22Rv1 (cell line): Measurements from ENCODE around the gene TIGIT.

Source experiments
- ZFX ChIP-seq: fragments of 450-650 bp; IDR thresholded peaks from 2 replicates; pipeline ENCODE4 v1.6.1; 2017; ENCODE audit warnings: antibody characterized with exemption, borderline replicate concordance
- TF ChIP-seq, protein P1 (sequence below): fragments of 450-650 bp; IDR thresholded peaks from 2 replicates; pipeline ENCODE4 v1.5.1; 2017; ENCODE audit warnings: mild to moderate bottlenecking

- TF ChIP-seq, protein P1, sequence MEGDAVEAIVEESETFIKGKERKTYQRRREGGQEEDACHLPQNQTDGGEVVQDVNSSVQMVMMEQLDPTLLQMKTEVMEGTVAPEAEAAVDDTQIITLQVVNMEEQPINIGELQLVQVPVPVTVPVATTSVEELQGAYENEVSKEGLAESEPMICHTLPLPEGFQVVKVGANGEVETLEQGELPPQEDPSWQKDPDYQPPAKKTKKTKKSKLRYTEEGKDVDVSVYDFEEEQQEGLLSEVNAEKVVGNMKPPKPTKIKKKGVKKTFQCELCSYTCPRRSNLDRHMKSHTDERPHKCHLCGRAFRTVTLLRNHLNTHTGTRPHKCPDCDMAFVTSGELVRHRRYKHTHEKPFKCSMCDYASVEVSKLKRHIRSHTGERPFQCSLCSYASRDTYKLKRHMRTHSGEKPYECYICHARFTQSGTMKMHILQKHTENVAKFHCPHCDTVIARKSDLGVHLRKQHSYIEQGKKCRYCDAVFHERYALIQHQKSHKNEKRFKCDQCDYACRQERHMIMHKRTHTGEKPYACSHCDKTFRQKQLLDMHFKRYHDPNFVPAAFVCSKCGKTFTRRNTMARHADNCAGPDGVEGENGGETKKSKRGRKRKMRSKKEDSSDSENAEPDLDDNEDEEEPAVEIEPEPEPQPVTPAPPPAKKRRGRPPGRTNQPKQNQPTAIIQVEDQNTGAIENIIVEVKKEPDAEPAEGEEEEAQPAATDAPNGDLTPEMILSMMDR = no peak
- TF ChIP-seq ZFX = no peak
Observed at GRCh38 chr3:114350271-114350670, 56.4 kb downstream of the TIGIT start.
